ENCODE measurements around the gene FCGR3B. TPM values are rescaled to one million over a fixed set of nuclear protein-coding genes. Genes with fewer than 3 reads are reported as not detected.
"Not testable (repeated sequence)": the region's sequence is repeated elsewhere in the genome, so short reads cannot be mapped to it uniquely, and the experiment has no call there.

Gene FCGR3B
- total and polyA plus RNA-seq, 2 donors (not counting 1 experiment from before 2014, with no cell fraction given) = 0.13 TPM; not detected in 1

DNA sequence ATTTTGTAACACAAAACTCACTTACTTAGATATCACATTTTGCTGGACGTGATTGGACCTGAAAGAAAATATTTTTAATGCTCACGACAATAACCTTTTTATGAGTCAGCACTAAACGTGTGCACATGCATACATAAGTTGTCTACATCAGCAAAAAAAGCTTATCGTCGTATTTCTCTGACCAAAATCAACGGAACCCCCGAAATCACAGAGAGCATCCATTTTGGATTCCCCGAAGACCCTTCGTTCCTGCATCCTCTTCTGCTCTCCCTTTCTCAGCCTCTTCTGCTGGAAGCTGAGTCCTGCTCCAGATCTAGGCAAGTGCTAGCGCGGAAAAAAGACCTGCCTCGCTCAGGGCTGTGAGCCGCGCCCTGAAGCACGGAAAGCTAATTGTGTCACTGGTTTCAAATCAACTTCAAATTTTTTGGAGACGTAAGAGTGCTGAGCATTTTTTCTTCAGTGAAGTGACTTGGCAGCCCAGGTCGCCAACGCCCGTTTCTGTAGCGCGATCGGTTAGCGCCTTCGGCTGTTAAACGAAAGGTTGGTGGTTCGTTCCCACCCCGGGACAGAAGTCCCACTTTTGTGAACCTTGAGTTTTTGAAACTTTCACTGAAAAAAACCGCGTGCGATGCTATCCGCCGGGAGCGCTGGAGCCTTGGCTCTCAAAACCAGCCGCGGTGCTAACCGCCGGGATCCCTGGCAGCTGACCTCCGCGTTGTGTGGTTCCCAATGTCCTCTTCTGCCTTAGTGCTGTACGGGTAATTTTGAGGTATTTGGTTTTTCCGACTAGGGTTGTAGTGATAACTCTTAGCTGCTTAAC lies 9.6 kb downstream of the FCGR3B start:
- intact Hi-C loops (cut with micrococcal nuclease) = loop anchor here (1.0 kb wide), 1 partner anchor 9 kb away; no protein-coding TSS in a partner anchor
- H3K4me3 Mint-ChIP-seq = peak overlapping the region; percentile 99

GRCh38 chr1:161620399-161620798 lies 10.6 kb downstream of the FCGR3B start:
- H3K27me3 Mint-ChIP-seq; H3K36me3 ChIP-seq (replicated peaks in 1 of 2; ENCODE audit: control extremely low read depth in 1 of 2, control insufficient read depth in 1 of 2, extremely low read depth in 1 of 2, insufficient read depth in 2 of 2, low read length in 1 of 2); intact Hi-C loops (cut with micrococcal nuclease); CTCF ChIA-PET; H3K79me2 ChIP-seq (ENCODE audit: control insufficient read depth, insufficient read depth, low read length); H3K4me2 ChIP-seq (replicated peaks; ENCODE audit: low read depth, low read length, poor library complexity, severe bottlenecking); POLR2A ChIA-PET; H3K9me3 Mint-ChIP-seq (ENCODE audit: insufficient read depth); H4K20me1 ChIP-seq (ENCODE audit: control insufficient read depth, insufficient read depth, low read length, poor library complexity, severe bottlenecking); H3K27me3 ChIP-seq (replicated peaks in 1 of 4; ENCODE audit: control extremely low read depth in 1 of 4, control insufficient read depth in 3 of 4, insufficient read depth in 4 of 4, low read length in 3 of 4); DNase-seq; H3K27ac ChIP-seq (ENCODE audit: low read length in 2 of 2); H3K9ac ChIP-seq (ENCODE audit: low read length); H3K9me3 ChIP-seq (ENCODE audit: control extremely low read depth in 1 of 3, control insufficient read depth in 2 of 3, insufficient read depth in 1 of 3, low read length in 2 of 3); H2AFZ ChIP-seq (ENCODE audit: insufficient read depth, low read depth, low read length, poor library complexity, severe bottlenecking); ATAC-seq (ENCODE audit: low read depth); H3K4me3 ChIP-seq (ENCODE audit: control extremely low read depth in 1 of 5, extremely low read depth in 1 of 5, insufficient read depth in 1 of 5, low read depth in 2 of 5, low read length in 4 of 5): not testable (repeated sequence)
- H3K4me1 ChIP-seq (ENCODE audit: control insufficient read depth in 2 of 2, insufficient read depth in 2 of 2, low read length in 2 of 2) = peaks cover 23 to 38% of the 10 kb centered on the region in 2 donors
- peaks cover 28% of the 10 kb centered on the region for H3K4me1 Mint-ChIP-seq
- peak overlapping the region; percentile 66 for H3K4me3 Mint-ChIP-seq
- peak overlapping the region; percentile 41 for H3K27ac Mint-ChIP-seq
- no CpG with 5 or more reads among the region's 7 CpGs for WGBS (ENCODE audit: insufficient coverage)

More for the DNA sequence above, 9.6 kb downstream of the FCGR3B start:
- H3K9me3 Mint-ChIP-seq (ENCODE audit: insufficient read depth); H3K27me3 Mint-ChIP-seq; POLR2A ChIA-PET; H4K20me1 ChIP-seq (ENCODE audit: control insufficient read depth, insufficient read depth, low read length, poor library complexity, severe bottlenecking); H3K79me2 ChIP-seq (ENCODE audit: control insufficient read depth, insufficient read depth, low read length); H3K9me3 ChIP-seq (ENCODE audit: control extremely low read depth in 1 of 3, control insufficient read depth in 2 of 3, insufficient read depth in 1 of 3, low read length in 2 of 3); H3K36me3 ChIP-seq (replicated peaks in 1 of 2; ENCODE audit: control extremely low read depth in 1 of 2, control insufficient read depth in 1 of 2, extremely low read depth in 1 of 2, insufficient read depth in 2 of 2, low read length in 1 of 2); H3K27me3 ChIP-seq (replicated peaks in 1 of 4; ENCODE audit: control extremely low read depth in 1 of 4, control insufficient read depth in 3 of 4, insufficient read depth in 4 of 4, low read length in 3 of 4): not testable (repeated sequence)
- H3K4me1 ChIP-seq (ENCODE audit: control insufficient read depth in 2 of 2, insufficient read depth in 2 of 2, low read length in 2 of 2) = peaks cover 26 to 42% of the 10 kb centered on the region in 2 donors
- WGBS (ENCODE audit: insufficient coverage) = under 1% methylated on average over 31 of the region's 41 CpGs
- peaks cover 33% of the 10 kb centered on the region for H3K4me1 Mint-ChIP-seq
- peak; percentile 71 for ATAC-seq (ENCODE audit: low read depth)
- H2AFZ ChIP-seq (ENCODE audit: insufficient read depth, low read depth, low read length, poor library complexity, severe bottlenecking) = peak overlapping the region; percentile 59
- CTCF ChIA-PET = interaction anchor here (1.1 kb wide), 1 partner anchor 105 kb away, joined by 3 read pairs; no protein-coding TSS in a partner anchor
- H3K27ac Mint-ChIP-seq = peak overlapping the region; percentile 95
- H3K4me3 ChIP-seq (ENCODE audit: control extremely low read depth in 1 of 5, extremely low read depth in 1 of 5, insufficient read depth in 1 of 5, low read depth in 2 of 5, low read length in 4 of 5) = peak overlapping the region; percentile 45 to 57 (median 47)
- DNase-seq = peak; percentile 85
- peak overlapping the region in 1 of 2 donors; percentile 22 for H3K27ac ChIP-seq (ENCODE audit: low read length in 2 of 2)
- H3K9ac ChIP-seq (ENCODE audit: low read length) = peak overlapping the region; percentile 35
- peak overlapping the region; percentile 75 for H3K4me2 ChIP-seq (replicated peaks; ENCODE audit: low read depth, low read length, poor library complexity, severe bottlenecking)

GRCh38 chr1:161618517-161618916 lies 12.5 kb downstream of the FCGR3B start:
- POLR2A ChIA-PET; H3K4me3 Mint-ChIP-seq; H3K27me3 Mint-ChIP-seq; H4K20me1 ChIP-seq (ENCODE audit: control insufficient read depth, insufficient read depth, low read length, poor library complexity, severe bottlenecking); H3K4me3 ChIP-seq (ENCODE audit: control extremely low read depth in 1 of 5, extremely low read depth in 1 of 5, insufficient read depth in 1 of 5, low read depth in 2 of 5, low read length in 4 of 5); H3K36me3 ChIP-seq (replicated peaks in 1 of 2; ENCODE audit: control extremely low read depth in 1 of 2, control insufficient read depth in 1 of 2, extremely low read depth in 1 of 2, insufficient read depth in 2 of 2, low read length in 1 of 2); H3K9ac ChIP-seq (ENCODE audit: low read length); CTCF ChIA-PET; H3K27ac Mint-ChIP-seq; H3K9me3 Mint-ChIP-seq (ENCODE audit: insufficient read depth); H3K9me3 ChIP-seq (ENCODE audit: control extremely low read depth in 1 of 3, control insufficient read depth in 2 of 3, insufficient read depth in 1 of 3, low read length in 2 of 3); H3K27ac ChIP-seq (ENCODE audit: low read length in 2 of 2); H3K79me2 ChIP-seq (ENCODE audit: control insufficient read depth, insufficient read depth, low read length); H2AFZ ChIP-seq (ENCODE audit: insufficient read depth, low read depth, low read length, poor library complexity, severe bottlenecking); intact Hi-C loops (cut with micrococcal nuclease); DNase-seq; ATAC-seq (ENCODE audit: low read depth); H3K27me3 ChIP-seq (replicated peaks in 1 of 4; ENCODE audit: control extremely low read depth in 1 of 4, control insufficient read depth in 3 of 4, insufficient read depth in 4 of 4, low read length in 3 of 4); H3K4me2 ChIP-seq (replicated peaks; ENCODE audit: low read depth, low read length, poor library complexity, severe bottlenecking): not testable (repeated sequence)
- peaks cover 18 to 30% of the 10 kb centered on the region in 2 donors for H3K4me1 ChIP-seq (ENCODE audit: control insufficient read depth in 2 of 2, insufficient read depth in 2 of 2, low read length in 2 of 2)
- H3K4me1 Mint-ChIP-seq = peaks cover 20% of the 10 kb centered on the region
- WGBS (ENCODE audit: insufficient coverage) = no CpG with 5 or more reads among the region's 4 CpGs

- H3K4me3 ChIP-seq (ENCODE audit: control extremely low read depth in 1 of 5, extremely low read depth in 1 of 5, insufficient read depth in 1 of 5, low read depth in 2 of 5, low read length in 4 of 5); DNase-seq; H3K36me3 ChIP-seq (replicated peaks in 1 of 2; ENCODE audit: control extremely low read depth in 1 of 2, control insufficient read depth in 1 of 2, extremely low read depth in 1 of 2, insufficient read depth in 2 of 2, low read length in 1 of 2); H3K9me3 ChIP-seq (ENCODE audit: control extremely low read depth in 1 of 3, control insufficient read depth in 2 of 3, insufficient read depth in 1 of 3, low read length in 2 of 3); H3K27ac ChIP-seq (ENCODE audit: low read length in 2 of 2); CTCF ChIA-PET; H3K79me2 ChIP-seq (ENCODE audit: control insufficient read depth, insufficient read depth, low read length); H3K4me3 Mint-ChIP-seq; H4K20me1 ChIP-seq (ENCODE audit: control insufficient read depth, insufficient read depth, low read length, poor library complexity, severe bottlenecking); POLR2A ChIA-PET; H3K27me3 Mint-ChIP-seq; ATAC-seq (ENCODE audit: low read depth); H3K4me2 ChIP-seq (replicated peaks; ENCODE audit: low read depth, low read length, poor library complexity, severe bottlenecking); intact Hi-C loops (cut with micrococcal nuclease); H3K9ac ChIP-seq (ENCODE audit: low read length); H3K27me3 ChIP-seq (replicated peaks in 1 of 4; ENCODE audit: control extremely low read depth in 1 of 4, control insufficient read depth in 3 of 4, insufficient read depth in 4 of 4, low read length in 3 of 4); H3K9me3 Mint-ChIP-seq (ENCODE audit: insufficient read depth); H2AFZ ChIP-seq (ENCODE audit: insufficient read depth, low read depth, low read length, poor library complexity, severe bottlenecking); H3K27ac Mint-ChIP-seq: not testable (repeated sequence)
- 93% methylated on average over 22 of the region's 30 CpGs for WGBS (ENCODE audit: insufficient coverage)
- H3K4me1 Mint-ChIP-seq = peaks cover 21% of the 10 kb centered on the region
- H3K4me1 ChIP-seq (ENCODE audit: control insufficient read depth in 2 of 2, insufficient read depth in 2 of 2, low read length in 2 of 2) = peaks cover 7 to 16% of the 10 kb centered on the region in 2 donors
These were observed 14.6 kb downstream of the FCGR3B start for GRCh38 chr1:161616417-161616816.
